ENCODE data around the gene MAMLD1. TPM values are rescaled to one million over a fixed set of nuclear protein-coding genes. Genes with fewer than 3 reads are reported as not detected.

Gene MAMLD1
- total RNA-seq, 1 donor from 2014 or later: 0.25 TPM

DNA sequence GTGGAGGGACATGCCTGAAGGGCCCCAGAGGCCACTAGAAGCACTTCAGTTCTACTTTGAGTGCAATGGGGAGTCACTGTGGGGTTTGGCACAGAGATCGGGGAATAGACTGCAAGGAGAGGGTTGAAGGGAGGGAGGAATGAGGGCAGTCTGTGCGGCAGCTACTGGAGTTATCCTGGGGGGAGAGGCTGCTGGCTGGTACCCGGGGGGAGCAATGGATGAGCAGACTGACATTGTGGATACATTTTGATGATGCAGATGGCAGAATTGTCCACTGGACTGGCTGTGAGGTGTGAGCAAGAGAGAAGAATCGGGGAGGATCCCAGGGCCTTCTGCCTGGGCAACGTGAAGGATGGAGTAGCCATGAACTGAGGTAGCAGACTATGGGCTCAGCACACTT, 2.8 kb upstream of the MAMLD1 start:
- DNase-seq: no peak
- peaks cover 5% of the 10 kb centered on the region for H3K9me3 Mint-ChIP-seq (ENCODE audit: unreplicated experiment)
- TF ChIP-seq, protein P1, sequence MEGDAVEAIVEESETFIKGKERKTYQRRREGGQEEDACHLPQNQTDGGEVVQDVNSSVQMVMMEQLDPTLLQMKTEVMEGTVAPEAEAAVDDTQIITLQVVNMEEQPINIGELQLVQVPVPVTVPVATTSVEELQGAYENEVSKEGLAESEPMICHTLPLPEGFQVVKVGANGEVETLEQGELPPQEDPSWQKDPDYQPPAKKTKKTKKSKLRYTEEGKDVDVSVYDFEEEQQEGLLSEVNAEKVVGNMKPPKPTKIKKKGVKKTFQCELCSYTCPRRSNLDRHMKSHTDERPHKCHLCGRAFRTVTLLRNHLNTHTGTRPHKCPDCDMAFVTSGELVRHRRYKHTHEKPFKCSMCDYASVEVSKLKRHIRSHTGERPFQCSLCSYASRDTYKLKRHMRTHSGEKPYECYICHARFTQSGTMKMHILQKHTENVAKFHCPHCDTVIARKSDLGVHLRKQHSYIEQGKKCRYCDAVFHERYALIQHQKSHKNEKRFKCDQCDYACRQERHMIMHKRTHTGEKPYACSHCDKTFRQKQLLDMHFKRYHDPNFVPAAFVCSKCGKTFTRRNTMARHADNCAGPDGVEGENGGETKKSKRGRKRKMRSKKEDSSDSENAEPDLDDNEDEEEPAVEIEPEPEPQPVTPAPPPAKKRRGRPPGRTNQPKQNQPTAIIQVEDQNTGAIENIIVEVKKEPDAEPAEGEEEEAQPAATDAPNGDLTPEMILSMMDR (IDR thresholded peaks at IDR 0.05; ENCODE audit: partially characterized antibody, unreplicated experiment): no peak
- H3K4me3 Mint-ChIP-seq (ENCODE audit: unreplicated experiment): no peak overlapping the region
- no peaks in the 10 kb centered on the region for H3K36me3 Mint-ChIP-seq (ENCODE audit: unreplicated experiment)
- H3K27ac Mint-ChIP-seq (ENCODE audit: unreplicated experiment): no peak overlapping the region
- no peaks in the 10 kb centered on the region for H3K4me1 Mint-ChIP-seq (ENCODE audit: low read depth, unreplicated experiment)
- peaks cover 6% of the 10 kb centered on the region for H3K27me3 Mint-ChIP-seq (ENCODE audit: unreplicated experiment)

DNA sequence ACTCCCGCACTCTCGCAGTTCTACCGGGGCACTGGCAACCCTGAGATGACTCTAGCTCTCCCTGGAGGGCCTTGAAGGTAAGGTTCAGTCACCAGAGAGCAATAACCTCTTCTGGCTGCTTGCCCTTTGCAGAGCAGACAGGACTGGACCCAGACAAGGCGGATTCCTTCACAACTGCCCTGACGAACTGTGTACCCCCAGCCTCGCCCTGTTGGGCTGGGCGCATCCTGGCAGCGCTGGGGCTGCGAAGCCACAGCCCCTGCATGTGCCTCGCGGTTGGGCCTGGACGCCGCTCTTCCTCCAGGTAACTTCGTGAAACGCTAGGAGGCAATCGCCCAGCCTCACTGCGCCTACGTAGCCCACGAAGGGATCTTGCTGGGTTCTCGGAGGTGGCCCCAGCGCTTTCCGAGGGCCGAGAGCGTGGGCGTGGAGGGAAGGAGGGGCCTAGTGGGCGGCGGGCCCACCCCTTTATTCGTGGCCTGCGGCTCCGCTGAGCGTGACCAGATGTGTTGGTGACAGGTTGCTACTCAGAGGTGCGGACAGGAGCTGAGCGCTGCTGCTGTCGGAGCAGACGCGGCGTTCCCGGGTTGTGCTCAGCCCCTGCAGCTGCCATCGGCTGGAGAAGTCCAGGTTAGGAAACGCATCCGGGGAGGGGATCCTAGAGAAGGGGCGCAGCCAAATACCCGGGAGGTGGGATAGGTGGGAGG, 1.9 kb upstream of the MAMLD1 start:
- TF ChIP-seq, protein P1 (IDR thresholded peaks at IDR 0.05; ENCODE audit: partially characterized antibody, unreplicated experiment): no peak
- Mint-ChIP-seq H3K4me3 (ENCODE audit: unreplicated experiment) (no peak overlapping the region), H3K36me3 (ENCODE audit: unreplicated experiment) (no peaks in the 10 kb centered on the region), H3K27ac (ENCODE audit: unreplicated experiment) (no peak overlapping the region), H3K4me1 (ENCODE audit: low read depth, unreplicated experiment) (peaks cover under 1% of the 10 kb centered on the region), H3K9me3 (ENCODE audit: unreplicated experiment) (peaks cover 5% of the 10 kb centered on the region), H3K27me3 (ENCODE audit: unreplicated experiment) (peaks cover 6% of the 10 kb centered on the region)
- peak; percentile 27 for DNase-seq

- H3K9me3 Mint-ChIP-seq (ENCODE audit: unreplicated experiment): peaks cover 5% of the 10 kb centered on the region
- H3K27ac Mint-ChIP-seq (ENCODE audit: unreplicated experiment): no peak overlapping the region
- H3K4me1 Mint-ChIP-seq (ENCODE audit: low read depth, unreplicated experiment): peaks cover 5% of the 10 kb centered on the region
- TF ChIP-seq, protein P1 (IDR thresholded peaks at IDR 0.05; ENCODE audit: partially characterized antibody, unreplicated experiment): no peak
- H3K27me3 Mint-ChIP-seq (ENCODE audit: unreplicated experiment): peaks cover 7% of the 10 kb centered on the region
- peak overlapping the region; percentile 79 for H3K4me3 Mint-ChIP-seq (ENCODE audit: unreplicated experiment)
- no peaks in the 10 kb centered on the region for H3K36me3 Mint-ChIP-seq (ENCODE audit: unreplicated experiment)
- DNase-seq: no peak
Observed at GRCh38 chrX:150361777-150362351, 1.3 kb upstream of the MAMLD1 start.

DNA sequence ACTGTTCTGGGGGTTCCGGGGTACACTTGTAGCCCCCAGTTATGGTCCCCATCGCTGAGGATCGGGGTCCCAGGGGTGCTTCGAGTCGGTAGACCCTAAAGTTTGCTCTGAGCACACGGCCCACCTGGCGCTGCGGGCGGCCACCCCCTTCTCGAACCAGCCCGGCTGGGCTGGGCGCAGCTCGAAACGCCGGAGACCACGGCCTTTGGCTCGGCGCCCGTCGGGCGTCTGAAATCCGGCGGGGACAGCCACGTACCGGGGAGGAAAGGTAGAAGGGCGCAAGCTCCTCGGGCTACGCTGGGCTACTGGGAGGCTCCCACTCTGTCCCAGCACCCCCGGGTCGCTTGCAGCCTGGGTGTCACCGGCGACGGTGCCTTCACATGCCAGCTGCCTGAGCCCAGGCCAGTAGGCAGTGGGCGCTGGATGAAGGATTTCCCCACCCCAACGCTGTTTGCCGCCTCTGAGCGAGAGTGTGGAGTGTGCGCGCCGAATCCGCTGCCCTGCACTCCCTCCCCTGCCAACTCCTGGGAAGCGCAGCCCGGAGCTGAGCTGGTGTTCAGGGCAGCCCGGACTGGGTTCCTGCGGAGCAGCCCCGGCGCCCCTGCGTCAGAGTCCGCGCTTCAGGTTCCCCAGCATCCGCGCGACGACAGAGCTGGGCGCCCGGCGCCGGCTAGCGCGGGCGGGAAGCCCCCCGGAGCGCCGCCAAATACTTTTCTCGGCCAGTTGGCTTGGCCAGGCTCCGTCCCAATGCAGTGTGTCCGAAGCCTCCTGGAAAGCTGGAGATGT, 637 bp downstream of the MAMLD1 start:
- Mint-ChIP-seq H3K36me3 (ENCODE audit: unreplicated experiment) (no peaks in the 10 kb centered on the region), H3K9me3 (ENCODE audit: unreplicated experiment) (peaks cover 5% of the 10 kb centered on the region), H3K27ac (ENCODE audit: unreplicated experiment) (no peak overlapping the region), H3K4me3 (ENCODE audit: unreplicated experiment) (peak overlapping the region; percentile 46), H3K4me1 (ENCODE audit: low read depth, unreplicated experiment) (peaks cover 5% of the 10 kb centered on the region), H3K27me3 (ENCODE audit: unreplicated experiment) (peaks cover 7% of the 10 kb centered on the region)
- DNase-seq: peak; percentile 31
- TF ChIP-seq, protein P1 (IDR thresholded peaks at IDR 0.05; ENCODE audit: partially characterized antibody, unreplicated experiment): no peak
